Measurements from ENCODE around the gene SGCE.

DNA sequence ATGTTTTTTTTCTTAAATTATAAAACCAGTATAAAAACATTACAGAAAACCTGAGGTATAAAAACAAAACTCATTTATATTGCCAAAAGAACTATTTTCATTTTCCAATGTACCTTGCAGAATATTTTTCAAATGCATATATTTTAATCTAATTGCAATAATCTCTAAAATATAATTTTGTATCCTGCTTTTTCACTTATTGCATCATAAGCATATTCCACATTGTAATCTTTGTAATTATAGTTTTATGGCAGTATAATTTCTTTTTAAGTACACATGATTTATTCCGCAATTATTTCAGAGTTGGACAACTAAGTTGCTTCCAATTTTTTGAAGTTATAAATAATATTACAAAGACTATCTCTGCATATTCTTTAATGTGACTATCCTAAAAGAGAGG lies 43.7 kb downstream of the SGCE start:
- TF ChIP-seq CTCF (IDR thresholded peaks at IDR 0.05 in 8 of 11, conservative IDR thresholded peaks at IDR 0.05 in 3 of 11) (no peak), POLR2AphosphoS5 (IDR thresholded peaks at IDR 0.05) (no peak)
